ENCODE measurements around the gene DOP1A.

DNA sequence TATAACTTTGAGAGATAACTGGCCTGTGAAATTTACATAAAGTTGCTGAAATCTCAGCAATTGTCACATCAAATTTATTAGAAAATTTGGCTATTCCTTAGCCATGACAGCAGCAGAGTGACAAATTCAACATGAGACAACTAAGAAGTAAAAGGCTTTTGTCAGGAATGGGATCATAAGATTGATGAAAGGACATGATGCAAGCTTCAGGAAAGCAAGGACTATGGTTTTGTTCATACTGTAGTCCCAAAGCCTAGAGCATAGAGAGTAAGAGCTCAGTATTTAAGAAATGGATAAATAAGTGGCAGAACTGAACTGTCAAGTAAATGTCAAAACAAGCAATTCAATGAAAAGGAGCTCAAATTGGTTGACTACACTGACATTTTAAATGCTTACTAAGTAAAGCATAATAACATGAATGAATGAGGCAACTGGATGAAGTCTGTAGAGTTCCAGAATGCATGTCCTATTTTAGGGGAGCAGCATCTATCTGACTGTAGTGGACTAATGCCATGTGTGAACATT is 113.0 kb downstream of the DOP1A start:
- TF ChIP-seq, protein P1, sequence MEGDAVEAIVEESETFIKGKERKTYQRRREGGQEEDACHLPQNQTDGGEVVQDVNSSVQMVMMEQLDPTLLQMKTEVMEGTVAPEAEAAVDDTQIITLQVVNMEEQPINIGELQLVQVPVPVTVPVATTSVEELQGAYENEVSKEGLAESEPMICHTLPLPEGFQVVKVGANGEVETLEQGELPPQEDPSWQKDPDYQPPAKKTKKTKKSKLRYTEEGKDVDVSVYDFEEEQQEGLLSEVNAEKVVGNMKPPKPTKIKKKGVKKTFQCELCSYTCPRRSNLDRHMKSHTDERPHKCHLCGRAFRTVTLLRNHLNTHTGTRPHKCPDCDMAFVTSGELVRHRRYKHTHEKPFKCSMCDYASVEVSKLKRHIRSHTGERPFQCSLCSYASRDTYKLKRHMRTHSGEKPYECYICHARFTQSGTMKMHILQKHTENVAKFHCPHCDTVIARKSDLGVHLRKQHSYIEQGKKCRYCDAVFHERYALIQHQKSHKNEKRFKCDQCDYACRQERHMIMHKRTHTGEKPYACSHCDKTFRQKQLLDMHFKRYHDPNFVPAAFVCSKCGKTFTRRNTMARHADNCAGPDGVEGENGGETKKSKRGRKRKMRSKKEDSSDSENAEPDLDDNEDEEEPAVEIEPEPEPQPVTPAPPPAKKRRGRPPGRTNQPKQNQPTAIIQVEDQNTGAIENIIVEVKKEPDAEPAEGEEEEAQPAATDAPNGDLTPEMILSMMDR (conservative IDR thresholded peaks at IDR 0.05 in 1 of 2, IDR thresholded peaks at IDR 0.05 in 1 of 2; ENCODE audit: extremely low read depth in 1 of 2, insufficient read depth in 1 of 2, low read depth in 1 of 2, low read length in 2 of 2), result no peak
- TF ChIP-seq EZH2 (IDR thresholded peaks at IDR 0.05; ENCODE audit: borderline replicate concordance, low read length), result no peak

Measured in mammary epithelial cell (primary cell).